CMK (cell line): ENCODE data around the gene CNTD1.
"Not testable (repeated sequence)": the region's sequence is repeated elsewhere in the genome, so short reads cannot be mapped to it uniquely, and the experiment has no call there.

Source experiments
- DNase-seq: peaks from one replicate; pipeline ENCODE4 v3.0.0-alpha.2; 2010; ENCODE audit warnings: low read depth

Gene CNTD1

DNA sequence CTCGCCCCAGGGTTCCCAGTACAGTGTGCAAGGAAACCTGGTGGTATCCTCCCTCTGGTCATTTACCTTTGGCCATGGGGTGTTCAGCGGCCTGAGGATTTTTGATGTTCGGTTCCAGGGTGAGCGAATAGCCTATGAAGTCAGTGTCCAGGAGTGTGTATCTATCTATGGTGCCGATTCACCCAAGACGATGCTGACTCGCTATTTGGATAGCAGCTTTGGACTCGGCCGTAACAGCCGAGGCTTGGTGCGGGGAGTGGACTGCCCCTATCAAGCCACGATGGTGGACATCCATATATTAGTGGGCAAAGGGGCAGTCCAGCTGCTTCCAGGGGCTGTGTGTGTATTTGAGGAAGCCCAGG, 46.9 kb downstream of the CNTD1 start:
- no peak for DNase-seq

DNA sequence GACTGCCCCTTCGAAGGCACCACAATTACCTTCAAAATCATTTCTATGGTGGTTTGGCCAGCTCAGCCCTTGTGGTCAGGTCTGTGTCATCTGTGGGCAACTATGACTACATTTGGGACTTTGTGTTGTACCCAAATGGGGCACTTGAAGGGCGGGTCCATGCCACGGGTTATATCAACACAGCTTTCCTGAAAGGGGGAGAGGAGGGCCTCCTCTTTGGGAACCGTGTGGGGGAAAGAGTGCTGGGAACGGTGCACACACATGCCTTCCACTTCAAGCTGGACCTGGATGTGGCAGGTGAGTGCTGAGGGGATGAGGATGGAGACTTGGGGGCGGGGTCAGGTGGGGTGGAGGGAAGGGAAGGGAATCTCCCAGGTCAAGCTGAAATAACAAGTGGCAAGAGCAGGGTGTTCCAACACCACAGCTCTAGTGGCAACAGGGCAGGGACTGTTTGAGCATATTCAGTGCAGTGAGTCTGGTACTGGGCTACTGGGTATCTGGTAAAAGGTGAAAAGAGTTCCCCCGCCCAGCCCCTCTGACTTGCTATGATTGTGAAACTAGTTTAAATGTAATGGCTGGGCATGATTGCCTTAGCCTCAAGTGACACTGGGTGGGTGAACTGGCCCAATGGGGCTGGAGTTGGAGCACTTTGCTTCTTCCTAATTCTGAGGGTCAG, 47.4 kb downstream of the CNTD1 start:
- DNase-seq = no peak

DNA sequence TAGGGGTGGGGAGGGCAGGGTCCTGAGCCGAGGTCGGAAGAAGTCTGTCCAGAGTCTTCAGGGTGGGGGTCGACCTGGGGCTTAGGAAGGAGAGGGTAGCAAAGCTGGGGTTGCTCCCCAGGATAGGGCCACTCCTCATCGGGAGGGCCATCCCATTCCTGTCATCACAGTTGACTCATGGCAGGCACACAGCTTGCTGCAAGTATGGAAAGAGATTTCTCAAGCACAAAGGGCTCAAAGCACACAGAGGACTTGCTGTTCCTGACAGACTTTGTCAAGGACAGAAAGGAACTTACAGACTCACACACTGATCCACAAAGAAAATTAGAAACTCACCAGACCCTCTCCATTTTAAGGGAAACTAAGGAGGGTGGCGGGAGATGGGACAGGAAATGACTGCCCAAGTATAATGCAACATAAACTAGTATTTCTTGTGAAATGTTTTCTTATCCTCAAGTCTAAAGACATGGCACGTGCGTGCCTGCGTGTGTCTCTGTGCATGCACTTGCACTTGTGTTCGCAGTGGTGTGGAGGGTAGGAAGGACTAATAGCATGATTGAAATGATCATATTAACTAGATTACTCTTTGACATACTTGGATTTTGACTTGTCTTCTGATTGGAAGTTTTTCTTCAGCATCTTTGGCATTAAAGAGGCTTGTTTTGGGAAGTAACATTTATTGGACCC, 48.1 kb downstream of the CNTD1 start:
- DNase-seq = no peak

GRCh38 chr17:42848093-42848492, 49.4 kb downstream of the CNTD1 start:
- DNase-seq = no peak

DNA sequence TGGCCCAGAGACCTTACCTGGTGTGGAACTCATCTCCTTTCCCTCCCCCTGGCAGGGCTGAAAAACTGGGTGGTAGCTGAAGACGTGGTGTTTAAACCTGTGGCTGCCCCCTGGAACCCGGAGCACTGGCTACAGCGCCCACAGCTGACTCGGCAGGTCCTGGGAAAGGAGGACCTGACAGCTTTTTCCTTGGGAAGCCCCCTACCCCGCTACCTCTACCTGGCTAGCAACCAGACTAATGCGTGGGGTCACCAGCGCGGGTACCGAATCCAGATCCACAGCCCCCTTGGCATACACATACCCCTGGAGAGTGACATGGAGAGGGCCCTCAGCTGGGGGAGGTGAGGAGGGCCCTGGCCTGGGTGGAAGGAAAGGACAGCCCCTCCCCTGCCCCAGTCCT, 50.4 kb downstream of the CNTD1 start:
- no peak for DNase-seq

GRCh38 chr17:42849451-42850181, 51.0 kb downstream of the CNTD1 start:
- no peak for DNase-seq

- DNase-seq = no peak
Measured at GRCh38 chr17:42850954-42851353, 52.3 kb downstream of the CNTD1 start, which contains the start of gene AOC3. TSS of gene AOC3 (plus strand) at chr17:42851199. CDS start at chr17:42851344, 145 bp downstream.

DNA sequence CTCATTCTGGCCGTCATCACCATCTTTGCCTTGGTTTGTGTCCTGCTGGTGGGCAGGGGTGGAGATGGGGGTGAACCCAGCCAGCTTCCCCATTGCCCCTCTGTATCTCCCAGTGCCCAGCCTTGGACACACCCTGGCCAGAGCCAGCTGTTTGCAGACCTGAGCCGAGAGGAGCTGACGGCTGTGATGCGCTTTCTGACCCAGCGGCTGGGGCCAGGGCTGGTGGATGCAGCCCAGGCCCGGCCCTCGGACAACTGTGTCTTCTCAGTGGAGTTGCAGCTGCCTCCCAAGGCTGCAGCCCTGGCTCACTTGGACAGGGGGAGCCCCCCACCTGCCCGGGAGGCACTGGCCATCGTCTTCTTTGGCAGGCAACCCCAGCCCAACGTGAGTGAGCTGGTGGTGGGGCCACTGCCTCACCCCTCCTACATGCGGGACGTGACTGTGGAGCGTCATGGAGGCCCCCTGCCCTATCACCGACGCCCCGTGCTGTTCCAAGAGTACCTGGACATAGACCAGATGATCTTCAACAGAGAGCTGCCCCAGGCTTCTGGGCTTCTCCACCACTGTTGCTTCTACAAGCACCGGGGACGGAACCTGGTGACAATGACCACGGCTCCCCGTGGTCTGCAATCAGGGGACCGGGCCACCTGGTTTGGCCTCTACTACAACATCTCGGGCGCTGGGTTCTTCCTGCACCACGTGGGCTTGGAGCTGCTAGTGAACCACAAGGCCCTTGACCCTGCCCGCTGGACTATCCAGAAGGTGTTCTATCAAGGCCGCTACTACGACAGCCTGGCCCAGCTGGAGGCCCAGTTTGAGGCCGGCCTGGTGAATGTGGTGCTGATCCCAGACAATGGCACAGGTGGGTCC, 52.9 kb downstream of the CNTD1 start:
- not testable (repeated sequence) for DNase-seq

DNA sequence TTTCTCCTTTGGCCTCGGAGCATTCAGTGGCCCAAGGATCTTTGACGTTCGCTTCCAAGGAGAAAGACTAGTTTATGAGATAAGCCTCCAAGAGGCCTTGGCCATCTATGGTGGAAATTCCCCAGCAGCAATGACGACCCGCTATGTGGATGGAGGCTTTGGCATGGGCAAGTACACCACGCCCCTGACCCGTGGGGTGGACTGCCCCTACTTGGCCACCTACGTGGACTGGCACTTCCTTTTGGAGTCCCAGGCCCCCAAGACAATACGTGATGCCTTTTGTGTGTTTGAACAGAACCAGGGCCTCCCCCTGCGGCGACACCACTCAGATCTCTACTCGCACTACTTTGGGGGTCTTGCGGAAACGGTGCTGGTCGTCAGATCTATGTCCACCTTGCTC, 53.7 kb downstream of the CNTD1 start:
- no peak for DNase-seq

DNA sequence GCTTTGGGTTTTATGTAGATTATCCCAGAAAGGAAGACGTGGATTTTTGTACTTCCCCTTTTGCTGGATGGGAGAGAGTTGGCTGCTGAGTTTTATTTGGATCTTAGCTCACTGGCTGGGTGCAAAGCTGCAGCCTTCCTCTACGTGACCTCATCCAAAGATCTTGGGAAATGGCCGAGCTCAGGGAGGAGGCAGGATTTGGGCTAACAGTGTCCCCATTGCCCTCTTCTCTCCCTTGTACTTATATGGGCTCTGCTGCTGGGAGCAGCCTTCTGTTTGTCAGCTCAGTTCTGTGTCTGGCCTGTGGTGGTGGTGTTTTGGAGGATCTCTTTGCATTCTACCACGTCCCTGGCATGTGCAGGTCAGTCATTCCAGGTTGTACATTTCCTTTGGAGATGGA, 54.3 kb downstream of the CNTD1 start:
- DNase-seq = no peak

- DNase-seq = no peak
Measured at GRCh38 chr17:42853597-42853967, 54.9 kb downstream of the CNTD1 start.

DNA sequence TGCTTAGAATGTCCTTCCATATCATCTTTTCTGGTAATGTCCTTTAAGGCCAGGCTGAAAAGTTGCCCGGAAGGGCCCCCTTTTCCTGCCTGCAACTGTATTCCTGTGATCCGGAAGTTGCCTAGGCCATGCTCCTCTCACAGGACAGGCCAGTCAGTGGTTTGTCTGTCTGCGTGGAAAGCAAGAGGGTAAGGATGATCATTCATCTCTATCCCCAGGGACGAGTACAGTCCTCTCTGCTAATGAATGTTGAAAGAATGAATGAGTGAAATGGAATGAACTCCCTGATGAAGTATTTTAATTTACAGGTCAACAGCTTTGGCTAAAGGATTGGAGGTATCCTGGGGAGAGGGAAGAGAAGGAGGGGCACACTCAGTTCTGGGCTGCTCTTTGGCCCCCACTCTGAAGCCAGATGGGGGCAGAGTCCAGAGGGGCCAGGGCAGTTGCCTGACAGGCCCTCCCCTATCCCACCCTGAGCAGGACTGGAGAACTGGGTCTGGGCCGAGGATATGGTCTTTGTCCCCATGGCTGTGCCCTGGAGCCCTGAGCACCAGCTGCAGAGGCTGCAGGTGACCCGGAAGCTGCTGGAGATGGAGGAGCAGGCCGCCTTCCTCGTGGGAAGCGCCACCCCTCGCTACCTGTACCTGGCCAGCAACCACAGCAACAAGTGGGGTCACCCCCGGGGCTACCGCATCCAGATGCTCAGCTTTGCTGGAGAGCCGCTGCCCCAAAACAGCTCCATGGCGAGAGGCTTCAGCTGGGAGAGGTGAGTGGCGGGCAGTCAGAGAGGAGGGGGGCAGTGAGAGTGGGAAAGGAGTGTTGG, 55.5 kb downstream of the CNTD1 start:
- DNase-seq = no peak

DNA sequence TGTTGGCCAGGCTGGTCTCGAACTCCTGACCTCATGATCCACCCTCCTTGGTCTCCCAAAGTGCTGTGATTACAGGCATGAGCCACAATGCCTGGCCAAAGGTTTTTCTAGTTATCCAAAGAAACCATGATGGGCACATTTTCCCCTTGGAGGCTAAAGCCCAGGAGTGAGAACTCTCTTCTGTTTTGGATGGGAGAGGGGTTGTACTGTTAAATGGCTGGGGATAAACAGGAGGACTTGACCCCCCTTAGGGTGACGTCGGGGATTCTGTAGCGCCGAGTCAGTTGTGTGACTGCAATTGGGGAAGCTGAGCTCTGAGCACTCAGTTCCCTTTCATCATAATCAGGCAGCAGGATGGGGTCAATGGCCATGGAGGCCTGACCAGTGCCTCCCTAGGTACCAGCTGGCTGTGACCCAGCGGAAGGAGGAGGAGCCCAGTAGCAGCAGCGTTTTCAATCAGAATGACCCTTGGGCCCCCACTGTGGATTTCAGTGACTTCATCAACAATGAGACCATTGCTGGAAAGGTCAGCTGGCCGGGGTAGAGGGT, 56.5 kb downstream of the CNTD1 start:
- no peak for DNase-seq

DNA sequence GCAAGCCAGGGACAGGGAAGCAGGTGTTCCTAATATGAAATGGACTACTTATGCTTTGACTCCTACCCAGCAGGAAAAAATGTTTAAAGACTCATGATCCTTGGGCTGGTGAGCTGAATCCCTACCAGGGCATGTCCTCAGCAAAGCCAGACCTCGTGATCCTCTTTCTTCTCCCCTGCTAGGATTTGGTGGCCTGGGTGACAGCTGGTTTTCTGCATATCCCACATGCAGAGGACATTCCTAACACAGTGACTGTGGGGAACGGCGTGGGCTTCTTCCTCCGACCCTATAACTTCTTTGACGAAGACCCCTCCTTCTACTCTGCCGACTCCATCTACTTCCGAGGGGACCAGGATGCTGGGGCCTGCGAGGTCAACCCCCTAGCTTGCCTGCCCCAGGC, 57.4 kb downstream of the CNTD1 start:
- not testable (repeated sequence) for DNase-seq

GRCh38 chr17:42856516-42856915, 57.9 kb downstream of the CNTD1 start:
- not testable (repeated sequence) for DNase-seq

GRCh38 chr17:42857389-42857788, 58.7 kb downstream of the CNTD1 start:
- no peak for DNase-seq
